Astrocyte (in vitro differentiated cells and primary cell): ENCODE measurements around the gene ZNF266. TPM values are rescaled to one million over a fixed set of nuclear protein-coding genes. Genes with fewer than 3 reads are reported as not detected.

ENCODE experiments used
- DNase-seq: peaks from one replicate; pipeline ENCODE4 v3.0.0-alpha.2; 2010; ENCODE audit warnings: low read depth
- FAIRE-seq: peaks from 2 replicates; lab custom pipeline; 2011; peaks lifted over from hg19 to GRCh38; lab: Jason Lieb, UNC
- H2AFZ ChIP-seq: 2 replicates; pipeline ENCODE4 v1.6.0; 2012; ENCODE audit warnings: low read depth, low read length, inconsistent platforms
- H3K27ac ChIP-seq: 2 replicates; pipeline ENCODE4 v1.5.1; 2011; ENCODE audit warnings: low read depth, low read length, inconsistent platforms
- H3K27me3 ChIP-seq: 2 replicates; pipeline ENCODE4 v1.6.0; 2011; ENCODE audit warnings: low read length, inconsistent platforms; ENCODE audit not compliant: insufficient read depth
- H3K36me3 ChIP-seq: 2 replicates; pipeline ENCODE4 v1.5.1; 2011; ENCODE audit warnings: low read length, inconsistent platforms; ENCODE audit not compliant: insufficient read depth
- H3K4me1 ChIP-seq: 2 replicates; pipeline ENCODE4 v1.5.1; 2011; ENCODE audit warnings: low read length, inconsistent platforms; ENCODE audit not compliant: insufficient read depth
- H3K4me2 ChIP-seq: 2 replicates; pipeline ENCODE4 v1.6.0; 2012; ENCODE audit warnings: low read length, inconsistent platforms
- H3K4me3 ChIP-seq: 2 replicates; pipeline ENCODE4 v1.5.1; 2011; ENCODE audit warnings: low read depth, mild to moderate bottlenecking, low read length, inconsistent platforms; ENCODE audit not compliant: insufficient read depth
- H3K79me2 ChIP-seq: 2 replicates; pipeline ENCODE4 v1.6.0; 2012; ENCODE audit warnings: mild to moderate bottlenecking, low read length, inconsistent platforms; ENCODE audit not compliant: insufficient read depth
- H3K9ac ChIP-seq: 2 replicates; pipeline ENCODE4 v1.6.0; 2012; ENCODE audit warnings: mild to moderate bottlenecking, low read length, inconsistent platforms
- H3K9me3 ChIP-seq: 2 replicates; pipeline ENCODE4 v1.5.1; 2012; ENCODE audit warnings: low read depth, mild to moderate bottlenecking, low read length, inconsistent platforms; ENCODE audit not compliant: insufficient read depth
- H4K20me1 ChIP-seq: 2 replicates; pipeline ENCODE4 v1.6.0; 2012; ENCODE audit warnings: low read length, inconsistent platforms; ENCODE audit not compliant: insufficient read depth
- H3K27ac Mint-ChIP-seq: one replicate; pipeline ENCODE4 v1.8.0; 2021; ENCODE audit warnings: mild to moderate bottlenecking, mixed read lengths; ENCODE audit not compliant: unreplicated experiment
- H3K27me3 Mint-ChIP-seq: one replicate; pipeline ENCODE4 v1.8.0; 2021; ENCODE audit warnings: low read depth, mixed read lengths; ENCODE audit not compliant: unreplicated experiment
- H3K36me3 Mint-ChIP-seq: one replicate; pipeline ENCODE4 v1.8.0; 2021; ENCODE audit warnings: low read depth, mixed read lengths; ENCODE audit not compliant: unreplicated experiment
- H3K4me1 Mint-ChIP-seq: one replicate; pipeline ENCODE4 v1.8.0; 2021; ENCODE audit warnings: low read depth, mixed read lengths; ENCODE audit not compliant: unreplicated experiment
- H3K4me3 Mint-ChIP-seq: one replicate; pipeline ENCODE4 v1.8.0; 2021; ENCODE audit warnings: mild to moderate bottlenecking, moderate library complexity, mixed read lengths; ENCODE audit not compliant: unreplicated experiment
- H3K9me3 Mint-ChIP-seq: one replicate; pipeline ENCODE4 v1.8.0; 2021; ENCODE audit warnings: mild to moderate bottlenecking, mixed read lengths; ENCODE audit not compliant: unreplicated experiment
- CTCF ChIP-seq: IDR thresholded peaks from 2 replicates; pipeline ENCODE4 v1.5.1; 2011; ENCODE audit warnings: low read depth, mild to moderate bottlenecking, inconsistent platforms, low read length, moderate library complexity; ENCODE audit not compliant: insufficient read depth
- EZH2 ChIP-seq: IDR thresholded peaks from 2 replicates; pipeline ENCODE4 v1.6.1; 2012; ENCODE audit warnings: mild to moderate bottlenecking, low read length, inconsistent platforms; ENCODE audit not compliant: insufficient read depth
- total RNA-seq: library from RNA; stranded (reverse); gene quantifications from 2 replicates; pipeline ENCODE4 v1.2.1, GENCODE V29; 2021

Gene ZNF266
- total RNA-seq, 1 donor from 2014 or later: 15.5 TPM

- Mint-ChIP-seq H3K4me1 (no peaks in the 10 kb centered on the region), H3K27ac (no peak overlapping the region), H3K9me3 (peaks cover 14% of the 10 kb centered on the region), H3K27me3 (no peaks in the 10 kb centered on the region), H3K4me3 (no peak overlapping the region), H3K36me3 (no peaks in the 10 kb centered on the region)
- Histone ChIP-seq H2AFZ (no peak overlapping the region), H3K4me2 (no peak overlapping the region), H3K9me3 (peaks cover 5% of the 10 kb centered on the region), H3K27ac (no peak overlapping the region), H3K9ac (no peak overlapping the region), H3K27me3 (no peaks in the 10 kb centered on the region), H3K79me2 (no peaks in the 10 kb centered on the region), H3K36me3 (no peaks in the 10 kb centered on the region), H4K20me1 (no peaks in the 10 kb centered on the region), H3K4me3 (no peak overlapping the region), H3K4me1 (no peaks in the 10 kb centered on the region)
- FAIRE-seq: no peak
- no peak for DNase-seq
- TF ChIP-seq EZH2: no peak
- no peak for TF ChIP-seq CTCF
These were observed 39.6 kb upstream of the ZNF266 start for GRCh38 chr19:9474975-9475374.

- Histone ChIP-seq H4K20me1 (no peaks in the 10 kb centered on the region), H3K9me3 (peaks cover 50% of the 10 kb centered on the region), H3K9ac (no peak overlapping the region), H3K4me3 (no peak overlapping the region), H2AFZ (no peak overlapping the region), H3K27ac (no peak overlapping the region), H3K36me3 (no peaks in the 10 kb centered on the region), H3K4me1 (no peaks in the 10 kb centered on the region), H3K4me2 (no peak overlapping the region), H3K79me2 (no peaks in the 10 kb centered on the region), H3K27me3 (no peaks in the 10 kb centered on the region)
- no peak for FAIRE-seq
- Mint-ChIP-seq H3K27ac (no peak overlapping the region), H3K27me3 (no peaks in the 10 kb centered on the region), H3K4me1 (no peaks in the 10 kb centered on the region), H3K4me3 (no peak overlapping the region), H3K36me3 (no peaks in the 10 kb centered on the region), H3K9me3 (peaks cover 29% of the 10 kb centered on the region)
- DNase-seq: no peak
- no peak for TF ChIP-seq EZH2
- TF ChIP-seq CTCF: no peak
These were observed 31.8 kb upstream of the ZNF266 start for GRCh38 chr19:9467161-9467560.

- no peaks in the 10 kb centered on the region for H3K36me3 Mint-ChIP-seq
These were observed 26.6 kb upstream of the ZNF266 start for GRCh38 chr19:9461938-9462337.

More at GRCh38 chr19:9461938-9462337, 26.6 kb upstream of the ZNF266 start:
- Histone ChIP-seq H3K9me3 (peaks cover 42% of the 10 kb centered on the region), H3K27ac (no peak overlapping the region), H3K9ac (no peak overlapping the region), H2AFZ (no peak overlapping the region), H3K27me3 (no peaks in the 10 kb centered on the region), H3K36me3 (no peaks in the 10 kb centered on the region), H3K4me1 (no peaks in the 10 kb centered on the region), H3K4me3 (no peak overlapping the region), H3K4me2 (no peak overlapping the region), H3K79me2 (no peaks in the 10 kb centered on the region), H4K20me1 (no peaks in the 10 kb centered on the region)
- no peak overlapping the region for H3K27ac Mint-ChIP-seq
- H3K9me3 Mint-ChIP-seq: peaks cover 33% of the 10 kb centered on the region
- no peaks in the 10 kb centered on the region for H3K27me3 Mint-ChIP-seq
- DNase-seq (no peak), FAIRE-seq (no peak)
- TF ChIP-seq EZH2 (no peak), CTCF (no peak)
- H3K4me3 Mint-ChIP-seq: no peak overlapping the region
- no peaks in the 10 kb centered on the region for H3K4me1 Mint-ChIP-seq
